Measurements from ENCODE around the gene ATP6V1C2.

DNA sequence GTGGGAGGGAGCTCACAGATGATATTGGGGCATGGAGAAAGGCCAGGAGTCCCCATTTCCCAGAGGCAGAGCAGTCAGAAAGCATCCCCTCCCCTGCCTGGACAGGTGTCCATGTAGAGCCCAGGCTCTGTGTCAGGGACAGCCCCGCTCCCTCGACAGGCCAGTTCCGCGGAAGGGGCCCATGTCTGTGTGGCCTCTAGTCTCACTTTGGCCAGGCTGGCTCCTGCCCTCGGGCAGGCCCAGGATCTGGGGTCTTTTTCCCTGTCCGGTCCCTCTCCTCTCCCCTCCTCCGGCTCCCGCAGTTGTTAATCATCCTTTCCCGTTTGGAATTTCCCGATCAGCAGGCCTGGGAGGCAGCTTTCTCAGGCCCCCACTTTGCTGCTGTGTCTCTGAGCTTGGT lies 111.6 kb downstream of the ATP6V1C2 start:
- TF ChIP-seq, protein P1, sequence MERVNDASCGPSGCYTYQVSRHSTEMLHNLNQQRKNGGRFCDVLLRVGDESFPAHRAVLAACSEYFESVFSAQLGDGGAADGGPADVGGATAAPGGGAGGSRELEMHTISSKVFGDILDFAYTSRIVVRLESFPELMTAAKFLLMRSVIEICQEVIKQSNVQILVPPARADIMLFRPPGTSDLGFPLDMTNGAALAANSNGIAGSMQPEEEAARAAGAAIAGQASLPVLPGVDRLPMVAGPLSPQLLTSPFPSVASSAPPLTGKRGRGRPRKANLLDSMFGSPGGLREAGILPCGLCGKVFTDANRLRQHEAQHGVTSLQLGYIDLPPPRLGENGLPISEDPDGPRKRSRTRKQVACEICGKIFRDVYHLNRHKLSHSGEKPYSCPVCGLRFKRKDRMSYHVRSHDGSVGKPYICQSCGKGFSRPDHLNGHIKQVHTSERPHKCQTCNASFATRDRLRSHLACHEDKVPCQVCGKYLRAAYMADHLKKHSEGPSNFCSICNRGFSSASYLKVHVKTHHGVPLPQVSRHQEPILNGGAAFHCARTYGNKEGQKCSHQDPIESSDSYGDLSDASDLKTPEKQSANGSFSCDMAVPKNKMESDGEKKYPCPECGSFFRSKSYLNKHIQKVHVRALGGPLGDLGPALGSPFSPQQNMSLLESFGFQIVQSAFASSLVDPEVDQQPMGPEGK (tag by site-specific recombination; IDR thresholded peaks at IDR 0.05) = no peak
- TF ChIP-seq YY1 (tag by site-specific recombination; IDR thresholded peaks at IDR 0.05) = no peak
- TF ChIP-seq ZFHX2 (tag by site-specific recombination; conservative IDR thresholded peaks at IDR 0.05) = no peak
- TF ChIP-seq ZBTB17 (tag by site-specific recombination; IDR thresholded peaks at IDR 0.05) = no peak
- TF ChIP-seq, protein P2, sequence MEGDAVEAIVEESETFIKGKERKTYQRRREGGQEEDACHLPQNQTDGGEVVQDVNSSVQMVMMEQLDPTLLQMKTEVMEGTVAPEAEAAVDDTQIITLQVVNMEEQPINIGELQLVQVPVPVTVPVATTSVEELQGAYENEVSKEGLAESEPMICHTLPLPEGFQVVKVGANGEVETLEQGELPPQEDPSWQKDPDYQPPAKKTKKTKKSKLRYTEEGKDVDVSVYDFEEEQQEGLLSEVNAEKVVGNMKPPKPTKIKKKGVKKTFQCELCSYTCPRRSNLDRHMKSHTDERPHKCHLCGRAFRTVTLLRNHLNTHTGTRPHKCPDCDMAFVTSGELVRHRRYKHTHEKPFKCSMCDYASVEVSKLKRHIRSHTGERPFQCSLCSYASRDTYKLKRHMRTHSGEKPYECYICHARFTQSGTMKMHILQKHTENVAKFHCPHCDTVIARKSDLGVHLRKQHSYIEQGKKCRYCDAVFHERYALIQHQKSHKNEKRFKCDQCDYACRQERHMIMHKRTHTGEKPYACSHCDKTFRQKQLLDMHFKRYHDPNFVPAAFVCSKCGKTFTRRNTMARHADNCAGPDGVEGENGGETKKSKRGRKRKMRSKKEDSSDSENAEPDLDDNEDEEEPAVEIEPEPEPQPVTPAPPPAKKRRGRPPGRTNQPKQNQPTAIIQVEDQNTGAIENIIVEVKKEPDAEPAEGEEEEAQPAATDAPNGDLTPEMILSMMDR (tag by site-specific recombination; IDR thresholded peaks at IDR 0.05) = no peak
- no peak for TF ChIP-seq ZNF747 (tag by site-specific recombination; IDR thresholded peaks at IDR 0.05)
- TF ChIP-seq ZNF140 (tag by site-specific recombination; IDR thresholded peaks at IDR 0.05) = no peak
- TF ChIP-seq, protein P3, sequence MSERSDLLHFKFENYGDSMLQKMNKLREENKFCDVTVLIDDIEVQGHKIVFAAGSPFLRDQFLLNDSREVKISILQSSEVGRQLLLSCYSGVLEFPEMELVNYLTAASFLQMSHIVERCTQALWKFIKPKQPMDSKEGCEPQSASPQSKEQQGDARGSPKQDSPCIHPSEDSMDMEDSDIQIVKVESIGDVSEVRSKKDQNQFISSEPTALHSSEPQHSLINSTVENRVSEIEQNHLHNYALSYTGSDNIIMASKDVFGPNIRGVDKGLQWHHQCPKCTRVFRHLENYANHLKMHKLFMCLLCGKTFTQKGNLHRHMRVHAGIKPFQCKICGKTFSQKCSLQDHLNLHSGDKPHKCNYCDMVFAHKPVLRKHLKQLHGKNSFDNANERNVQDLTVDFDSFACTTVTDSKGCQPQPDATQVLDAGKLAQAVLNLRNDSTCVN (tag by site-specific recombination; optimal IDR thresholded peaks at IDR 0.05) = no peak
- no peak for TF ChIP-seq OVOL3 (tag by site-specific recombination; IDR thresholded peaks at IDR 0.05)
- TF ChIP-seq ZFP41 (tag by site-specific recombination; IDR thresholded peaks at IDR 0.05; ENCODE audit: borderline replicate concordance) = no peak
- no peak for TF ChIP-seq ZNF354C (tag by site-specific recombination; IDR thresholded peaks at IDR 0.05; ENCODE audit: borderline replicate concordance, low read depth)

All from HEK293 (cell line).